Measurements from ENCODE around the gene TMEM132C.

- TF ChIP-seq CTCF (IDR thresholded peaks at IDR 0.05) (no peak), EP300 (IDR thresholded peaks at IDR 0.05) (no peak), POLR2AphosphoS5 (IDR thresholded peaks at IDR 0.05) (no peak)
Measured at GRCh38 chr12:128664501-128664900, 397.5 kb downstream of the TMEM132C start.

Data from sigmoid colon (tissue), 4 donors.